ENCODE measurements around the gene BUD31. TPM values are rescaled to one million over a fixed set of nuclear protein-coding genes. Genes with fewer than 3 reads are reported as not detected.

The BUD31 gene
- total and polyA plus RNA-seq, 11 donors, result 26.1 to 87.8 (median 47.4) TPM

DNA sequence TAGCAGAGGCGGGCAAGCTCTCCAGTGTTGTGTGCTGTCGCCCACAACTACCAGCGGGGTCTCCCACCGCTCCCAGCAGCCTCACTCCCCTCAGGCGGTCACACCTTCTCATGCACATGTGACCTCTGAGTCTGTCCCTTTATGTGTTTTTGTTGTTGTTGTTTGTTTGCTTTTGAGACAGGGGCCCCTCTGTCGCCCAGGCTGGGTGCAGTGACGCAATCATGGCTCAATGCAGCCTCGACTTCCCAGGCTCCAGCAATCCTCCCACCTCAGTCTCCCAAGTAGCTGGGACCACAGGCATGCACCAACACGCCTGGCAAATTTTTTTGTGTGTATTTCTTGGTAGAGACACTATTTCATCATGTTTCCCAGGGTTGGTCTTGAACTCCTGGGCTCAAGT is 31.4 kb downstream of the BUD31 start:
- peak overlapping the region in 10 of 12 donors; percentile 72 to 100 (median 98) for H3K4me3 ChIP-seq
- intact Hi-C loops (cut with DNase I), result loop anchor here in 1 of 10 donors (2.0 kb wide), 1 partner anchor 25 kb away; no protein-coding TSS in a partner anchor
- no peaks in the 10 kb centered on the region for H3K27me3 ChIP-seq
- TF ChIP-seq, protein P1, sequence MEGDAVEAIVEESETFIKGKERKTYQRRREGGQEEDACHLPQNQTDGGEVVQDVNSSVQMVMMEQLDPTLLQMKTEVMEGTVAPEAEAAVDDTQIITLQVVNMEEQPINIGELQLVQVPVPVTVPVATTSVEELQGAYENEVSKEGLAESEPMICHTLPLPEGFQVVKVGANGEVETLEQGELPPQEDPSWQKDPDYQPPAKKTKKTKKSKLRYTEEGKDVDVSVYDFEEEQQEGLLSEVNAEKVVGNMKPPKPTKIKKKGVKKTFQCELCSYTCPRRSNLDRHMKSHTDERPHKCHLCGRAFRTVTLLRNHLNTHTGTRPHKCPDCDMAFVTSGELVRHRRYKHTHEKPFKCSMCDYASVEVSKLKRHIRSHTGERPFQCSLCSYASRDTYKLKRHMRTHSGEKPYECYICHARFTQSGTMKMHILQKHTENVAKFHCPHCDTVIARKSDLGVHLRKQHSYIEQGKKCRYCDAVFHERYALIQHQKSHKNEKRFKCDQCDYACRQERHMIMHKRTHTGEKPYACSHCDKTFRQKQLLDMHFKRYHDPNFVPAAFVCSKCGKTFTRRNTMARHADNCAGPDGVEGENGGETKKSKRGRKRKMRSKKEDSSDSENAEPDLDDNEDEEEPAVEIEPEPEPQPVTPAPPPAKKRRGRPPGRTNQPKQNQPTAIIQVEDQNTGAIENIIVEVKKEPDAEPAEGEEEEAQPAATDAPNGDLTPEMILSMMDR (IDR thresholded peaks at IDR 0.05), result no peak
- no peak for TF ChIP-seq POLR2A (IDR thresholded peaks at IDR 0.05)
- H3K27ac ChIP-seq, result no peak overlapping the region
- DNase-seq (no peak), ATAC-seq (no peak)
- H3K4me1 ChIP-seq, result peaks cover 0 to 45% (median 30%) of the 10 kb centered on the region in 12 donors
- no peaks in the 10 kb centered on the region for H3K9me3 ChIP-seq
- H3K36me3 ChIP-seq, result peaks cover 0 to 30% (median 18%) of the 10 kb centered on the region in 9 donors
- 75 to 82% (median 79%) methylated on average over 9 of the region's 9 CpGs for WGBS, 4 donors

DNA sequence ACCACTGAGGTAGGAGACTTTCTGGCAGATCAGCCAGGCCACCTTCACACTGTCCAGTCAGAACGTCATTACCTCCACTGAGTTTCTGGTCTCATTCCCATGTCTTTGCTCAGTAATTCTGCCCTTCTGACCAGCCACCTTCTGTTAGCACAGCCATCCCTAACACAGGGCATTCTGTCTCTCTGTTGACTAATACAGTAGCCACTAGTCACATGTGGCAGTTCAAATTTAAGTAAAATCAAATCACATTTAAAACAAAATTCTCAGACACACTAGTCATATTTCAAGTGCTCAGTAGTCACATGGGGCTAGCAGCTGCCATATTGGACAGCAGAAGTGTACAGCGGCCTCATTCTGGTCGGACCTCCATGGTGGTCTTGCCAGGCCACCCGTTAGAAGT is 37.3 kb downstream of the BUD31 start:
- DNase-seq, result no peak
- no peak for ATAC-seq
- TF ChIP-seq POLR2A (IDR thresholded peaks at IDR 0.05), result no peak
- TF ChIP-seq, protein P1 (IDR thresholded peaks at IDR 0.05), result no peak
- Histone ChIP-seq H3K4me3 (no peak overlapping the region), H3K9me3 (no peaks in the 10 kb centered on the region), H3K27me3 (no peaks in the 10 kb centered on the region), H3K36me3 (peaks cover 0 to 86% (median 74%) of the 10 kb centered on the region in 9 donors), H3K27ac (no peak overlapping the region), H3K4me1 (peaks cover 0 to 18% (median 8%) of the 10 kb centered on the region in 12 donors)
- intact Hi-C loops (cut with DNase I), result no loop called here
- WGBS, 4 donors, result 88 to 91% (median 89%) methylated on average over 4 of the region's 4 CpGs

DNA sequence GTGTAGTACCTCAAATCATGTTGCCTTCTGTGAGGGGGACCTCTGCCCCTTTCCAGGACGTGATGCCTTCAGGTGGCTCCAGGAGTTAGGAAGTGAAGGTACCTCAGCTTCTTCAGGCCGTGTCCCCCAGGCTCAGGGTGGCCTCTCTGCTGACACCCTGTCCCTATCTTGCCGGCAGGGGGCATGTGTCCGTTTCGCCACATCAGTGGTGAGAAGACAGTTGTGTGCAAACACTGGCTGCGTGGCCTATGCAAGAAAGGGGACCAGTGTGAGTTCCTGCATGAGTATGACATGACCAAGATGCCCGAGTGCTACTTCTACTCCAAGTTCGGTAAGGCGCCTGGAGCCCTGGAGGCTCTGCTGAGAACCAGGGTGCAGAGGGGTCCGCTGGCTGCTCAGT is 39.2 kb downstream of the BUD31 start:
- TF ChIP-seq, protein P1 (IDR thresholded peaks at IDR 0.05), result peak in 1 of 12 donors; percentile 11
- no peak for TF ChIP-seq POLR2A (IDR thresholded peaks at IDR 0.05)
- H3K27ac ChIP-seq, result no peak overlapping the region
- WGBS, 4 donors, result 87 to 90% (median 89%) methylated on average over 7 to 10 of the region's 10 CpGs
- no peak overlapping the region for H3K4me3 ChIP-seq
- no peaks in the 10 kb centered on the region for H3K27me3 ChIP-seq
- no peak for ATAC-seq
- H3K4me1 ChIP-seq, result peaks cover 0 to 18% (median 5%) of the 10 kb centered on the region in 12 donors
- intact Hi-C loops (cut with DNase I), result no loop called here
- DNase-seq, result no peak
- no peaks in the 10 kb centered on the region for H3K9me3 ChIP-seq
- peaks cover 0 to 99% (median 90%) of the 10 kb centered on the region in 9 donors for H3K36me3 ChIP-seq

DNA sequence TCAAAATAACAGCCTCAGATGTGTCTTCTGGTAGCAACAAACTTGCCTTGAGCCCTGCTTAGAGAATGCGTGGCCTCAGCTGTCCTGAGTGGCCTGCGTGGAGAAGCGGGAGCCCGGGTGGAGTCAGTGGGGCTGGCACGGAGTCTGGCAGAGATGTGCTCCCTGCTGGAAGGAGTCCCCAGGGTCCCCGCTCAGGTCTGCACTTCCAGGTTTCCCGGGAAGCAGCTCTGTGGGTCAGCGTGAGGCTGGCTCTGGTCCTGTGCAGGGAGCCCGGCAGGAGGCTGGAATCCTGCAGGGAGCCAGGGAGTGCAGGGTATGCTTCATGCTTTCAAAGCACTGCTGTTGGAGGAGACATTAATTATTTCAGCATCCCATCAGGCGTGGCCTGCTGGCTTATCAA is 40.1 kb downstream of the BUD31 start:
- 87 to 96% (median 92%) methylated on average over 9 to 10 of the region's 10 CpGs for WGBS, 4 donors
- Histone ChIP-seq H3K4me3 (no peak overlapping the region), H3K4me1 (peaks cover 0 to 24% (median 8%) of the 10 kb centered on the region in 12 donors), H3K27me3 (no peaks in the 10 kb centered on the region), H3K9me3 (no peaks in the 10 kb centered on the region), H3K27ac (no peak overlapping the region), H3K36me3 (peaks cover 0 to 99% (median 92%) of the 10 kb centered on the region in 9 donors)
- TF ChIP-seq, protein P1 (IDR thresholded peaks at IDR 0.05), result no peak
- TF ChIP-seq POLR2A (IDR thresholded peaks at IDR 0.05), result no peak
- intact Hi-C loops (cut with DNase I), result no loop called here
- no peak for DNase-seq
- no peak for ATAC-seq
